H1 (cell line): ENCODE measurements around the gene DNAH1.

Source experiments
- ATF2 ChIP-seq: IDR thresholded peaks from 2 replicates; pipeline ENCODE4 v1.6.1; 2012; ENCODE audit warnings: low read length, inconsistent platforms
- CHD2 ChIP-seq: IDR thresholded peaks from 2 replicates; pipeline ENCODE4 v1.6.1; 2012; ENCODE audit warnings: low read length, improper control_type of control experiment
- CTCF ChIP-seq, 3 experiments: IDR thresholded peaks; 1 replicate in 2 of 3; 2 replicates in 1 of 3; pipeline versions ENCODE4 v1.5.1 to v1.6.1; 2011; ENCODE audit warnings: low read length in 3 of 3, mild to moderate bottlenecking in 3 of 3, inconsistent platforms in 2 of 3, low read depth in 1 of 3, moderate library complexity in 1 of 3; ENCODE audit not compliant: insufficient read depth in 1 of 3; ENCODE audit errors: control extremely low read depth in 1 of 3
- POU5F1 ChIP-seq: IDR thresholded peaks from 2 replicates; pipeline ENCODE4 v1.6.1; 2011; ENCODE audit warnings: low read depth, mild to moderate bottlenecking, low read length, moderate library complexity
- SIN3A ChIP-seq, 2 experiments: IDR thresholded peaks in 1 of 2; conservative IDR thresholded peaks in 1 of 2; 2 replicates each; pipeline ENCODE4 v1.6.1; 2011 to 2012; ENCODE audit warnings: low read length in 2 of 2, improper control_type of control experiment in 1 of 2, low read depth in 1 of 2, mild to moderate bottlenecking in 1 of 2

- TF ChIP-seq CTCF (IDR thresholded peaks at IDR 0.05; ENCODE audit: control extremely low read depth in 1 of 3, insufficient read depth in 1 of 3, low read depth in 1 of 3, low read length in 3 of 3): no peak
- TF ChIP-seq SIN3A (conservative IDR thresholded peaks at IDR 0.05 in 1 of 2, IDR thresholded peaks at IDR 0.05 in 1 of 2; ENCODE audit: low read depth in 1 of 2, low read length in 2 of 2): no peak
- no peak for TF ChIP-seq CHD2
- TF ChIP-seq POU5F1: no peak
- TF ChIP-seq ATF2: no peak
Measured at GRCh38 chr3:52447512-52448355, 131.6 kb downstream of the DNAH1 start.
